Measurements from ENCODE around the gene ARHGDIB.

DNA sequence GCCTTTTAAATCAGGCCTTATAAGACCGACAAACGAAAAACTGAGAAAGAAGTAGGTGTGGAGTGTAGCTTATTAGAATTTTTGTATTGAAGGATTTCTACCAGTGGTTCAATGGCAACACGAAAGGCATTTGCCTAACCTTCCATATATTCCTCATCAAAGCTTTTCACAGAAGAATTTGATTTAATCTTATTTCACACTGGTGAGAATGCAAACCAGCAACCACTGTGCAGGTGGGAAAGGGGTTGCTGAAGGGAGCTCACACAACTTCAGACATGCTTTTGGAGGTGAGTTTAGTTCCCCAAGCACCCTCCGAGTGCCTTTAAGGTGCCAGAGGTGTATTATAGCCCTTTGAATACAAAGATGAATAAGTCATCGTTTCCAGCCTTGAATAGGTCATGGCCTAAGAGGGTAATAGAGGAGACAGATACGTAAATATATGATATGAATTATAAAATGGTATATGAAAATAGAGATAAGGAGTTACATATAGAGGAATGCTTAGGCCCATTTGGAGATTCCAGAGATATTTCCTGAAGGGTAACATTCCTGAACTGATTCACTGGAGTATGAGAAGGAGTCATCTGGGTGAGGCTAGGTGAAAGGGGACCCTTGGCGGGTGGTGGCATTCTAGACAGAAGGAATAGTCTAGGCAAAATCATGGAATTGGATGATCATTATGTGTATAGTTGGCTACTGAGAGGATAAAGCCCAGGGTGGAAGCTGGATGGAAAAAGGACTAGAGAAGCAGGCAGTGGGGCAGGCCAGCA is 29.4 kb downstream of the ARHGDIB start:
- no peak for TF ChIP-seq ZNF280B (CRISPR knock-in tag; IDR thresholded peaks at IDR 0.05; ENCODE audit: borderline replicate concordance)
- no peak for TF ChIP-seq RFX5 (IDR thresholded peaks at IDR 0.05; ENCODE audit: low read depth, low read length)
- TF ChIP-seq, protein P1, sequence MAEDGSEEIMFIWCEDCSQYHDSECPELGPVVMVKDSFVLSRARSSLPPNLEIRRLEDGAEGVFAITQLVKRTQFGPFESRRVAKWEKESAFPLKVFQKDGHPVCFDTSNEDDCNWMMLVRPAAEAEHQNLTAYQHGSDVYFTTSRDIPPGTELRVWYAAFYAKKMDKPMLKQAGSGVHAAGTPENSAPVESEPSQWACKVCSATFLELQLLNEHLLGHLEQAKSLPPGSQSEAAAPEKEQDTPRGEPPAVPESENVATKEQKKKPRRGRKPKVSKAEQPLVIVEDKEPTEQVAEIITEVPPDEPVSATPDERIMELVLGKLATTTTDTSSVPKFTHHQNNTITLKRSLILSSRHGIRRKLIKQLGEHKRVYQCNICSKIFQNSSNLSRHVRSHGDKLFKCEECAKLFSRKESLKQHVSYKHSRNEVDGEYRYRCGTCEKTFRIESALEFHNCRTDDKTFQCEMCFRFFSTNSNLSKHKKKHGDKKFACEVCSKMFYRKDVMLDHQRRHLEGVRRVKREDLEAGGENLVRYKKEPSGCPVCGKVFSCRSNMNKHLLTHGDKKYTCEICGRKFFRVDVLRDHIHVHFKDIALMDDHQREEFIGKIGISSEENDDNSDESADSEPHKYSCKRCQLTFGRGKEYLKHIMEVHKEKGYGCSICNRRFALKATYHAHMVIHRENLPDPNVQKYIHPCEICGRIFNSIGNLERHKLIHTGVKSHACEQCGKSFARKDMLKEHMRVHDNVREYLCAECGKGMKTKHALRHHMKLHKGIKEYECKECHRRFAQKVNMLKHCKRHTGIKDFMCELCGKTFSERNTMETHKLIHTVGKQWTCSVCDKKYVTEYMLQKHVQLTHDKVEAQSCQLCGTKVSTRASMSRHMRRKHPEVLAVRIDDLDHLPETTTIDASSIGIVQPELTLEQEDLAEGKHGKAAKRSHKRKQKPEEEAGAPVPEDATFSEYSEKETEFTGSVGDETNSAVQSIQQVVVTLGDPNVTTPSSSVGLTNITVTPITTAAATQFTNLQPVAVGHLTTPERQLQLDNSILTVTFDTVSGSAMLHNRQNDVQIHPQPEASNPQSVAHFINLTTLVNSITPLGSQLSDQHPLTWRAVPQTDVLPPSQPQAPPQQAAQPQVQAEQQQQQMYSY (CRISPR knock-in tag; IDR thresholded peaks at IDR 0.05): no peak
- TF ChIP-seq RAD21 (CRISPR knock-in tag; IDR thresholded peaks at IDR 0.05): no peak

Data from HepG2 (cell line).